GM12891 (cell line): ENCODE results near the gene APBB1IP.

ENCODE experiments used
- POLR2AphosphoS5 ChIP-seq: IDR thresholded peaks from 2 replicates; pipeline ENCODE4 v1.6.1; 2011; ENCODE audit warnings: low read depth, low read length, control low read depth
- TAF1 ChIP-seq: IDR thresholded peaks from 2 replicates; pipeline ENCODE4 v1.6.1; 2011; ENCODE audit warnings: low read depth, low read length, control low read depth

- no peak for TF ChIP-seq POLR2AphosphoS5
- TF ChIP-seq TAF1 = no peak
Measured at GRCh38 chr10:26423722-26424121, 14.4 kb upstream of the APBB1IP start.
